ENCODE measurements around the gene AGBL1.

The AGBL1 gene

DNA sequence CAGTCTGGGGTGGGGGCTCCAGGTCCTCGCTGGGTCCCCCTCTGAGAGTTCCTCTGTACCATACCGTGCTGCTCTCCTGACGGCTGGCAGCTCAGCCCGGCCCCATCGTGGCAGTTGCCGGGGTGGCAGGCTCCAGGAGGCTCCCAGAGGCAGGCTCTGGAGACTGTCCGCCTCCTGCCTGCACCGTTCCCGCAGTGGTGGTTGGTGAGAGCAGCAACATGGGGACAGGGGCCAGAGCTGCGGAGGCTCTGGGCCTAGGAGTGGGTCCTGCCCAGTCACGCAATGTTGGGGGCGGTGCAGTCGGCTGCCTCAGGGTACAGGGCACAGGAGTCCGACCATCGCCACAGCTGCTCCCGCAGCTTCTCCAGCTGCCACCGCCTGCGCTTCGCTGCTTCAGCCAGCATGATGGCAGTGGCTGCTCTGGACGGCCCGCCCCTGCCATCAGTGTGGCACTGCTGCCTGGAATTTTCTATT, 492.7 kb downstream of the AGBL1 start:
- no peak for DNase-seq (ENCODE audit: low read depth in 3 of 3, low spot score in 1 of 3)

GRCh38 chr15:86573476-86573875, 493.8 kb downstream of the AGBL1 start:
- DNase-seq (ENCODE audit: low read depth in 3 of 3, low spot score in 1 of 3): no peak

- DNase-seq (ENCODE audit: low read depth in 3 of 3, low spot score in 1 of 3): no peak
Measured at GRCh38 chr15:86588413-86588812, 508.7 kb downstream of the AGBL1 start.

GRCh38 chr15:86590461-86590860, 510.8 kb downstream of the AGBL1 start:
- no peak for DNase-seq (ENCODE audit: low read depth in 3 of 3, low spot score in 1 of 3)

DNA sequence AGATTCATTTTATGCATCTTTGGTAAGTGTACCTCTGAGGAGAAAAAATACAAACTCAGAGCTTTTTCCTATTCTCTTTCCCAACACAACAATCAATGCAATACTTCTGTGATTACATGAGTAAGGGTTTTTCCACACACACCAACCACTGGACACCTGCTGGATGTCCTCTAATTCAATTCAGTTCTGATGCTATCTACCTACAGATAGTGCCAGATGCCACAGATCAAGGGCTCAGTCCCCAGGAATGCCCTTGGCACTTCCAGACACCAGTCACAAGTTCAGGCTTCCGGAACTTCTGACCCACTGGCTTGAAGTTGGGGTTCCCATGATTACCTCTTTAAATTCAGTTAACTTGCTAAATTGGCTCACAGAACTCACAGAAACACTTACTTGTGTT, 511.5 kb downstream of the AGBL1 start:
- no peak for DNase-seq (ENCODE audit: low read depth in 3 of 3, low spot score in 1 of 3)

GRCh38 chr15:86591994-86592735, 512.5 kb downstream of the AGBL1 start:
- no peak for DNase-seq (ENCODE audit: low read depth in 3 of 3, low spot score in 1 of 3)

- no peak for DNase-seq (ENCODE audit: low read depth in 3 of 3, low spot score in 1 of 3)
Measured at GRCh38 chr15:86595741-86596140, 516.1 kb downstream of the AGBL1 start.

DNA sequence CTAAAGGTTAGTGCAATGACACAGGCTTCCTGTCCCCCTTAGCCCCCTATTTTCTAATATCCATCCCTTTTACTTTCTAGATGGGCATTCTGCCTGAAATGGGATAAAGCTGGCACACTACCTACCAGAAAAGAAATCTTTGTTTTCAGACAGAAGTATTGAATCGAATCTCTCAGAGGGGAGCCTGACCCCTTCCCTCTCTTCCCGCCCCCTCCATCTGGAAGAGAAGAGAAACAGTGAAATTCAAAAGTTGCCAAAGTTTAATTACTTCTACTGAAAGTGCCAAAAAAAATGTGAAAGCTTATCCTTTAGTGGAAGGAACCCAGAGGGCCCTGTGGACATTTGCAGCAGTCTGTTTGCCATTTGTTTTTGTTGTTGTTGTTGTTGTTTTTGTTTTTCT, 523.8 kb downstream of the AGBL1 start:
- no peak for DNase-seq (ENCODE audit: low read depth in 3 of 3, low spot score in 1 of 3)

DNA sequence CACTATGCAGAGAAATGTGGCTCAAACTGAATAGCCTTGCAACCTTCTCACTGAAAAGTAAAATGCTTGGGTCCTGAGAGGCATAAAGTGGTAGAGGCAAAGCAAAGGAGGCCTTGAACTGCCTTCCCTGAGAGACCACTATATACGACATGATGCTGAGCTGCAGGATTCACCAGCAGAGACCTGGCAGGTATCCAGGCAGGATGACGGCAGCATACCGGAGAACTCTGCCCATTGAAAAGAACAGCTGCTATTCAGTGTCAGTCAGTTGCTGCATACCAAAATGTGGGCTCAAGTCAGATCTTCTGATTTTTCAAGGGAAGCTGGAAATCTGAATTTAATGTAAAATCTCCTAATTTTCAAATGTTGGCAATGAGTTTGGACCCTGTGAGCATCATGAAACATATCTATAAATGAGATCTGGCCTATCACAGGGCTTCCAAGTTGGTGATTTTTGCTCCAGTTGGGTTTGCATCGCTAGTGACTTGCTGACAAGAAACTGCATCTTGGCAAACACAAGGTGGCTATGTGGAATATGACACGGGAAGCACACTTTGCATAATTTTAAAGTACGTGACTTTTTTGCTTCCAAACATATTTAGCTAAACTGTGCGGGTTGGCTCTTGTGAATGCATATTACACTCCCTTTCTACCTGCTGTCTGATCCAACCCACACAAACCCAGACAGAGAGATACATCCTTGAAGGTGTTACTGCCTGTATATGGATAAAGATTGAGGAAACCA, 529.0 kb downstream of the AGBL1 start:
- DNase-seq (ENCODE audit: low read depth in 3 of 3, low spot score in 1 of 3): no peak

DNA sequence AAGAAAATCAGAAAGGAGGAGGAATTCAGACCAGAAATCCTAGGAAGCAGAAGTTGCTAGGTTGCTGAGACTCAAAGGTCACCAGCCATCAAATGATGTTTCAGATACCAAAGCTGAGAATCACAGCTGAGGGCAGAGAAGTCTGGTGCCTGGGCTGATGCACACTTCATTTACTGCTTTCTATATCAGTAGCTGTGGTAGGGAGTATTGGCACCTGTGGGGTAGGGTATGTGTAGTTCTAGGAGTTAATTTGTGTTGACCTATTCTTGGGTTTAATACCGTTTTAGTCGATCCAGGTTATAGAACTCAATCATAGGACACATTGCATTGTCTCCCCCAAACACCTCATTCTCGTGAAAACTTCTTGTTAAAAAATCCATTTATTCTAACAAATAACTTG, 529.6 kb downstream of the AGBL1 start:
- no peak for DNase-seq (ENCODE audit: low read depth in 3 of 3, low spot score in 1 of 3)

DNA sequence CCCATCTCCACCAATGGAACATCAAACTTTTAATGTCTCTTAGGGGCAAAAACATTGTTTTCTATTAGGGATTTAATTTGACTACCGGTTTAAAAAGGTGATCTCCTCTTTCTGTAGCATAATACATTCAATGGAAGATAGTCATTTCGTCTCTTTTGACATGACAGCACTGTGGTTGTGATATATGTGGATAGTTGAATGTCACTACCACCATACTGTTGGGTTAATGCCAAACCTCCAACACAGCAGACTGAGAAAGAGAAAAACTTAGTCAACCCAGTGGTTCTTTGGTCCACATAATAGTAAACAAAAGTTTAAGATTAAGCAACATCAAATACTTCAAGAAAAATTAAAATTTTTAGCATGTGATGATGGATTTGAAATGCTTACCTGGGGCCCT, 530.4 kb downstream of the AGBL1 start:
- DNase-seq (ENCODE audit: low read depth in 3 of 3, low spot score in 1 of 3): no peak

DNA sequence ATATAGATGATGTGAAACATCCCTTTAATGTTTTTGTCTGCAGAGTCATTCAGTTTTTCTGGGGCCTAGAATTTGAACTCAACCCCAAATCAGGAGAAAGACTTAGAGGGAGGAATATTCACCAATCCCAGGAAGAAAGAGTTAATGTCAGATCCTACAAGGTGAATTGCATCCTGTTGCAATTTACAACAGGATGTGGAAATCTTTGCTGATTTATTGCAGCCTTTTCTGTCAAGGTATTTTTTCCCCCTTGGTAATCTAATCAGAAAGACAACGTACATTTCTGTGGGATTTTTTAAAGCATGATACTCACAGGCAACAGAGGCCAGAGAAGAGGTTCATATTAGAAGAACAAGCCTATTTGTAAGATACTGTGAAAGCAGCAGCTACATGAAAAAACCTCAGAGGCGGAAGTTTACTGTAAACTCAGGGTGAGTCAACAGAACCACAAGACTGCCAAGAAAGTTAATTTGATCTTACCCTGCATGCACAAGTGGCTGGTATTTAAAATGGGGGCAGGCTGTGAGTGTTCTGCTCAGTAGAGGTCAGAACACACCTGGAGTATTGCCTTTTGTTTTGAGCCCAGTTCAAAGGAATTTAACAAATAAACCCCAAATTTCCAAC, 531.9 kb downstream of the AGBL1 start:
- peak in 1 of 3 donors; percentile 6 for DNase-seq (ENCODE audit: low read depth in 3 of 3, low spot score in 1 of 3)

- no peak for DNase-seq (ENCODE audit: low read depth in 3 of 3, low spot score in 1 of 3)
Measured at GRCh38 chr15:86615411-86615810, 535.7 kb downstream of the AGBL1 start.

DNA sequence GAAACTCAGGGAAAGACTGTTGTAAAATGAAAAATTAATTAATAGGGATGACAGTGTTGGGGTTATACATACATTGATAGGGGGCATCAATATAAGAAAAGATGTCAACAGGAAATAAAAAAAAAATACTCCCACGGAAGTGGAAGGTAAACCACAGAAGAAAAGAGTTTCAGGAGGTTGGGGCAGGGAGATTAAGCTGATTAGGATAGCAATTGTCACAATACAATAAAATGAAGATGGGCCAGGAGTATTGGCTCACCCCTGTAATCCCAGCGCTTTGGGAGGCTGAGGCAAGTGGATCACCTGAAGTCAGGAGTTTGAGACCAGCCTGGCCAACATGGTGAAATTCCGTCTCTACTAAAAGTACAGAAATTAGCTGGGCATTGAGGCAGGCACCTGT, 536.1 kb downstream of the AGBL1 start:
- DNase-seq (ENCODE audit: low read depth in 3 of 3, low spot score in 1 of 3): no peak

GRCh38 chr15:86616771-86617170, 537.1 kb downstream of the AGBL1 start:
- no peak for DNase-seq (ENCODE audit: low read depth in 3 of 3, low spot score in 1 of 3)

DNA sequence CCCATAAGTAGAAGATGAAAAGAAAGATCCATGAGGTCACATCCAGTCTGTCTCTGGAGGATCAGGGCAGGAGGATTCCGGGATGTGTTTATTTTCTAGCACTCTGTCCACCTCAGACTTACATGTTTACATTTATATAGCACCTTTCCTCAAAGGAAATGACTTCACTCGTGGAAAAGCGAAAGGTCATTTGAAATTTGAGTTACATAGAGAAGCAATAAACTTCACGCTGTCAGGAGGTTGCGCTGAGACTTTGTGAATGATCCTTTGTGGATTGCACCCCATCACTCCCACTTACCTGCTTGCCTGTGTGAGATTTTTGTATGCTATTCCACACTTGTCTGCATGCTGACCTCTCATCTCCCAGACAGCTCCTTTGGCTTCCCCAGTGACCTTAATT, 540.5 kb downstream of the AGBL1 start:
- no peak for DNase-seq (ENCODE audit: low read depth in 3 of 3, low spot score in 1 of 3)

DNA sequence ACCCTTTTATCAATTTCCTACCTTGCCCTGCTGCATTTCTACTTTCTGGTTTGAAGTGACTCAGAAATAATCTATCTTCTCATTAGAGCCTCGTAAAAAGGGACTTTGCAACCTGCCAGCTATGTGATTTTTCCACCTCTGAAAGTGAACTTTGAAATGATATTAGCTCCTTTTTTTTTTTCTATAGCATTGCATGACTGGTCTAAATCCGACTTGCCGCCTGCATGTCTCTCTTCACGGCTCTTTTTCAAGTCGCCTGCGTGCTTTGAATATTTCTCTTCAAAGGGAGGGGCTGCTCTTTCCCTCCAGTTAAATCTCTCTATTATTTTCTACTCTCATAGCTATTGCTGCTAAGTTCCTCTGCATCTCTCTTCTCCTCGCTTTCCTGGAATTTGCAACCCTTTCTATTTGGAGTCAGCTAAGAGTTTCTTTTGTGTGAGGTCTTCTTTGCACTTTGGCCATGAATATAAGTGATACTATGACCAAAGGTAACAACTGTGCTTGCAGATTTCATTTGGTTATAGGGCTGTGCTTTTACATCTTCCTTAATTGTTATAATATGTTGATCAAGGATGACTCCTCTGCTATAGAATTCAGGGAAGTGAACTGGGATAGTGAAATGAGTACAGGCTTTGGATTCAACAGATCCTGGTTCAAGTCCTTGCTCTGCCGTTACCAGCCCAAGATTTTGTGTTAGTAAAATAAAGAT, 541.1 kb downstream of the AGBL1 start:
- no peak for DNase-seq (ENCODE audit: low read depth in 3 of 3, low spot score in 1 of 3)

- no peak for DNase-seq (ENCODE audit: low read depth in 3 of 3, low spot score in 1 of 3)
Measured at GRCh38 chr15:86623236-86623635, 543.6 kb downstream of the AGBL1 start.

GRCh38 chr15:86624261-86625036, 544.8 kb downstream of the AGBL1 start:
- DNase-seq (ENCODE audit: low read depth in 3 of 3, low spot score in 1 of 3): peak; percentile 27 to 45 (median 31)

DNA sequence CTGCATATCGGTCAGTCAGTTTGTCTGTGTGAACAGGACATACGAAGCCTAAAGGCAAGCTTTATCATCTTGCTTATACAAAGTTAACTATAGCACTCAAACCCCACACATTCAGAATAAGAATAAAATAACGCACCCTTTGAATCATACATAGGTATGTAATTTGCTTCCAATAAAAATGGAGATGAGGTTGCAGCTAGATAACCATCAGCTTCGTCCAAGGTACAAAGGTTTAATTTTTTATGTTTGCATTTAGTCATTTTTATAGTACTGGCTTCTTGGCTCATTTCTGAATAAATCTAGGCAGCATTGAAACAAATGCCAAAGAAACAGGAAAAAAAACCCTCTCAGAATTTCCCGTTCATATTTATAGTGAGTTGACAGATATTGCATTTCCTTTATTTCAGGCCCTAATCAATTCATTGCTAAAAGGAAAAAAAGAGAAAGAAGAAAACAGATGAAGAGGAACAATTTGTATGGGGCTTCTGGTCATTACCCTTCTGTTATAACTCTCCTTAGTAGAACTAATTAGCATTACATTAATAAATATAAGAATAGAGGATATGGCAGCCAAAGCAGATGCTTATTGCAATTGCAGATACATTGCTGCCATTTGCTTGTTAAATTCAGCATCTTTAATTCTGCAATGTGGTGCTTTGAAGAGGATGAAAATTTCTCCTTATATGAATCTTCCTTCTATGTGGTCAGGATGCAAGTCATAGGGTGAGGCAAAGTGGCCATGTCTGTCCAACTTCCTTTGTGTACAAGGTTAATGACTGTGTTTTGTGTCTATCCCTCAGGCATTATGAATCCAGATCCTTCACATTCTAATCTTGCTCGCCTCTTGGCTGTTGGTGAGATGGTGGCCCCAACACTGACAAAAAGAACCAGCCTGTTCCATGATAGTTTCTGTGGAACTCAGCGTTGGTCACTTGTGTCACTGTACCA, 550.0 kb downstream of the AGBL1 start:
- DNase-seq (ENCODE audit: low read depth in 3 of 3, low spot score in 1 of 3): no peak

All from stimulated activated CD4-positive, alpha-beta T cell treated with anti-CD3 and anti-CD28 coated beads, TNF-alpha, amount 100 ng/mL, for 1 hour (primary cell).